HUES48 (cell line): ENCODE data around the gene TRIM59.

Source experiments
- H3K27ac ChIP-seq: one replicate; pipeline ENCODE4 v1.7.0; 2013; ENCODE audit warnings: low read depth, low read length, inconsistent platforms
- H3K27me3 ChIP-seq: 2 replicates; pipeline ENCODE4 v1.6.1; 2013; ENCODE audit warnings: mild to moderate bottlenecking, low read length; ENCODE audit not compliant: control insufficient read depth, insufficient read depth
- H3K36me3 ChIP-seq: 2 replicates; pipeline ENCODE4 v1.6.1; 2013; ENCODE audit warnings: low read length; ENCODE audit not compliant: control insufficient read depth, insufficient read depth
- H3K4me1 ChIP-seq: 2 replicates; pipeline ENCODE4 v1.6.1; 2013; ENCODE audit warnings: mild to moderate bottlenecking, low read length; ENCODE audit not compliant: control insufficient read depth, insufficient read depth
- H3K4me3 ChIP-seq: 2 replicates; pipeline ENCODE4 v1.5.1; 2013; ENCODE audit warnings: mild to moderate bottlenecking, low read depth, low read length
- H3K9ac ChIP-seq: 2 replicates; pipeline ENCODE4 v1.6.1; 2013; ENCODE audit warnings: mild to moderate bottlenecking, low read depth, low read length, moderate library complexity
- H3K9me3 ChIP-seq: 2 replicates; pipeline ENCODE4 v1.6.1; 2013; ENCODE audit warnings: low read length; ENCODE audit not compliant: control insufficient read depth, insufficient read depth

The TRIM59 gene

DNA sequence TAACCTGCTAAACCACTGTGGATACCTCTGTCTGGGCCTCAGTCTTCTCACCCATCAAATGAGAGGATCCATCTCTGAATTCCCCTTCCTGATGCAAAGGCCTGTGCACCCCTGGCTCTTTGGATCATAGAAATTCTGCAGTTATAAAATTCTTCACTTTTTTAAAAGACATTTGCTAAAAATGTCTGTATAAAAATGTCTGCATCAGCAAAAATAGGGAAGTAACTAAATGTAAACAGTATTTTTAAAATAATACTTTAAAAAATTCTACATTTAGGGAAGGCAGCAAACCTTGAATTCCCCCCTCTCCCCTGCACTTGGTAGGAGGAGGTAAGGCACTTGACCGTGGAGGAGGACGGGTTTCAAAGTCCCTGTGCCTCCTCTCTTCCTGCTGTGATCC is 25.6 kb upstream of the TRIM59 start:
- H3K9ac ChIP-seq, result no peak overlapping the region
- no peaks in the 10 kb centered on the region for H3K36me3 ChIP-seq
- H3K27ac ChIP-seq, result no peak overlapping the region
- no peaks in the 10 kb centered on the region for H3K27me3 ChIP-seq
- no peaks in the 10 kb centered on the region for H3K4me1 ChIP-seq
- H3K9me3 ChIP-seq, result peaks cover 10% of the 10 kb centered on the region; the same call in 1 of the 2 replicates
- H3K4me3 ChIP-seq, result no peak overlapping the region

DNA sequence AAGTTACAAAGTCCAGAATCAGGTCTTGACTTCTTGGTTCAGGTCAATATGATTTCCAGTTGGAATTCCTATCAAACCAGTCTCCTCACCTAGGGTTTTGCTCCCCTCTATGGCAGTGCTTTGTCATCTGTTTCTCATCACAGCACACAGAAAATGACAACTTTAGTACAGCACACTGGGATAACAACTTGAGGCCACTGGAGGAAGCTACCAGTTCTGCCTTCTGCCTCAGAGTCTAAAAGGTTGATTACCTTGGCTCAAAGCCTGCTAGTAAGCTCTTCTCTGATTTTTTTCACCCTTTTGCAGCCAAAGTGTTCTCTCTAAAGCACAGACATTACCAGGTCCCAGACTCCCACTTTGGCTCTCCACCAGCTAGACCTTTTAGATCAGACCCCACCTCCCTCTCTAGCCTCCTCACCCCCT is 24.8 kb upstream of the TRIM59 start:
- Histone ChIP-seq H3K9me3 (peaks cover 12% of the 10 kb centered on the region; the same call in 1 of the 2 replicates), H3K36me3 (no peaks in the 10 kb centered on the region), H3K9ac (no peak overlapping the region), H3K27ac (no peak overlapping the region), H3K4me1 (no peaks in the 10 kb centered on the region), H3K27me3 (no peaks in the 10 kb centered on the region), H3K4me3 (no peak overlapping the region)

DNA sequence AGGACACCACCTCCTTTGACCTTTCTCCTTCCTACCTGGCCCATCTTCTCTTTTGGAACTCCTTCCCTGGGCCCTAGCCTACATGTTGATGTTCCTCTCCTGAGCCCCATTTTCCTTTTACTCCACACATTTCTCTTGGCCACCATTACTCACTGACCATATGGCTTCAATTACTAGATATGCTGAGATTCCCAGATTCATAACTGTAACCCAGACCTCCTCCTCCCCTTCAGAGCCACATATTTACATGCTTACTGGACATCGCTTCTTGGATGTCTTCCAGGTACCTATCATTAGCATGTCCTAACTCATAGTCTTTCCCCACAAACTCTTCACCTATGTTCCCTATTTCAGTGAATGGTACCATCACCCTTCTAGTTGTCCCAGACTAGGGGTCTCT is 24.4 kb upstream of the TRIM59 start:
- Histone ChIP-seq H3K9me3 (peaks cover 12% of the 10 kb centered on the region; the same call in 1 of the 2 replicates), H3K4me3 (no peak overlapping the region), H3K4me1 (no peaks in the 10 kb centered on the region), H3K9ac (no peak overlapping the region), H3K36me3 (no peaks in the 10 kb centered on the region), H3K27ac (no peak overlapping the region), H3K27me3 (no peaks in the 10 kb centered on the region)

DNA sequence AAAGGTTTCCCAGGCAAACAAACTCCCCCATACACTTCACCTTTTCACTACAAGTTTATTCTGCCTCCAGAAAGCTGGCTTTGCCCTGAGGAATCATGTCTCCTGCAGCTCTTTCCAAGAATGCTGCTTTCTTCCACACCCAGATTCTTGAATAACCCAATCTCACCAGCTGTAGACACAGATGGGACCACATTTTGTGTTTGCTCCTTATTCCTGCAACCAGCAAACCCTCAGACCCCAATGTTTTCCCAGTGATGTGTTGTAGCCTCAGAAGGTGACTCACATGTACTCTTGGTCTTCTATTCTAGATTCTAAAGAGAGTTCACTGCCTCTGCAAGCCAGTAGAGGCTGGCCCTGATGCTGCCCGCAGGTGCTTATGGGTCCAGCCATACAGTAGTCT is 23.6 kb upstream of the TRIM59 start:
- peaks cover 12% of the 10 kb centered on the region; the same call in 1 of the 2 replicates for H3K9me3 ChIP-seq

DNA sequence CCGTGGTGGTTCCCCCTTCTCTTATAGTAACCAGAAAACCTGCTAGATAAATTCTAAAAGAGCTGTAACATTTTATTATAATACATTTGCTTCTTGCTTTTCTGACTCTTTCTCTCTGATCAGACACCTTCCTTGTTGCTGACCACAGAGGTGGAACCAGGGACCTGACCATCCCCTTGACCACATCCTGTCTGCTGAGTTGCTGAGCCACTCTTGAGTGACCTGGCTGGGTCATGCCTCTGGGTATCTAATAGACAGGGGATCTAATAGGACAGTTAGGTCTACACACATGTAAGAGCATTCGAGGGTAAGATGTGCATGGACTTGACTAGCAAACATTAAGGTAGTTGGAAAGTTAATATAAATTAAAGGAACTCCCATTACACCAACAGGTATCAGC is 22.8 kb upstream of the TRIM59 start:
- H3K9me3 ChIP-seq, result peaks cover 12% of the 10 kb centered on the region; the same call in 1 of the 2 replicates
- H3K27me3 ChIP-seq, result no peaks in the 10 kb centered on the region
- no peak overlapping the region for H3K4me3 ChIP-seq

More for the DNA sequence above, 23.6 kb upstream of the TRIM59 start:
- no peak overlapping the region for H3K4me3 ChIP-seq
- H3K27ac ChIP-seq, result no peak overlapping the region
- H3K9ac ChIP-seq, result no peak overlapping the region
- no peaks in the 10 kb centered on the region for H3K27me3 ChIP-seq
- H3K36me3 ChIP-seq, result no peaks in the 10 kb centered on the region
- H3K4me1 ChIP-seq, result no peaks in the 10 kb centered on the region

DNA sequence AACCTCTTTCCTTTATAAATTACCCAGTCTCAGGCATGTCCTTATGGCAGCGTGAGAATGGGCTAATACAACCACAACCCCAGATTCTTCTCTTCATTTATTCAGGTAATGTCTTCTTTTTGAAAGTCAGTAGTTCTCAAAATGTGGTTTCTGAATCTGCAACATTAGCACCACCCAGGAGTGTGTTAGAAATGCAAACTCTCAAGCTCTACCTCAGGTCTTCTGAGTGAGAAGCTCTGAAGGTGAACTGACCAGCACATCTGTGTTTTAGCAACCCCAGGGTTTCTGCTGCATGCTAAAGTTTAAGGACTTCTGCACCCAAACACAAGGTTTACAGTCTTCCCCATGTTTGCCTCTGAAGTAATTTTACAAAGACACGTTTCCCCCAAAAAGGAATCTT is 22.3 kb upstream of the TRIM59 start:
- Histone ChIP-seq H3K4me3 (no peak overlapping the region), H3K27me3 (no peaks in the 10 kb centered on the region), H3K36me3 (no peaks in the 10 kb centered on the region), H3K4me1 (no peaks in the 10 kb centered on the region), H3K9me3 (peaks cover 12% of the 10 kb centered on the region; the same call in 1 of the 2 replicates), H3K9ac (no peak overlapping the region), H3K27ac (no peak overlapping the region)

More for the DNA sequence above, 22.8 kb upstream of the TRIM59 start:
- no peaks in the 10 kb centered on the region for H3K4me1 ChIP-seq
- no peak overlapping the region for H3K9ac ChIP-seq
- H3K36me3 ChIP-seq, result no peaks in the 10 kb centered on the region
- H3K27ac ChIP-seq, result no peak overlapping the region

DNA sequence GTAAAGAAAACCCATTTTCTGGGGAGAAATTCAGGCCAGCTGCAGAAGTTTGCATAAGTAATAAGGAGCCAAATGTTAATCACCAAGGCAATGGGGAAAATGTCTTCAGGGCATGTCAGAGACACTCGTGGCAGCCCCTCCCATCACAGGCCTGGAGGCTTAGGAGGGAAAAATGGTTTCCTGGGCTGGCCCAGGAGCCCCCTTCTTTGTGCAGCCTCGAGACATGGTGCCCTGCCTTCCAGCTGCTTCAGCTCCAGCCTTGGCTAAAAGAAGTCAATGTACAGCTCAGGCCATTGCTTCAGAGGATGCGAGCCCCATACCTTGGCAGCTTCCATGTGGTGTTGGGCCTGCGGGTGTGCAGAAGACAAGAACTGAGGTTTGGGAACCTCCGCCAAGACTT is 20.6 kb upstream of the TRIM59 start:
- H3K4me1 ChIP-seq, result no peaks in the 10 kb centered on the region
- no peaks in the 10 kb centered on the region for H3K36me3 ChIP-seq
- H3K27ac ChIP-seq, result no peak overlapping the region
- no peak overlapping the region for H3K9ac ChIP-seq
- H3K27me3 ChIP-seq, result no peaks in the 10 kb centered on the region
- H3K4me3 ChIP-seq, result no peak overlapping the region
- H3K9me3 ChIP-seq, result peaks cover 12% of the 10 kb centered on the region; the same call in 1 of the 2 replicates

DNA sequence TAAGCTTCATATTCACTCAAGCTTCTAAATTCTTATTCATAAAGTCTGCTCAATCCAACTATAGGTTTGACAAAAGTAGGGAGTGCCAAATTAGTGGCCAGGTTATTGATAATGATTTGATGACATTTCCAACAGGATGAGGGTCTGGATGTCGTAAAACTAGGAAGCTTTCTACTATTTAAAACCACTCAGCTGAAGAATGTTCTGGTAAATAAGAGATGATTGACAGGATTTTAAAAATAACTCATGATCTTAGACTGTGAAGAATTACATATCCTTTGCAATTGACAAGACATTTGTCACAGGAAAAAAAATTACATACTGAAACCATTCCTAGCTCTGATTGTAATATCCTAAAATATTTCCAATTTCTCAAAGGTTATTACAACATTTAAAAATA is 15.4 kb upstream of the TRIM59 start:
- no peak overlapping the region for H3K27ac ChIP-seq
- H3K4me1 ChIP-seq, result no peaks in the 10 kb centered on the region
- no peaks in the 10 kb centered on the region for H3K9me3 ChIP-seq
- H3K9ac ChIP-seq, result no peak overlapping the region
- H3K4me3 ChIP-seq, result no peak overlapping the region
- peaks cover 6% of the 10 kb centered on the region; the same call in 1 of the 2 replicates for H3K27me3 ChIP-seq
- no peaks in the 10 kb centered on the region for H3K36me3 ChIP-seq

DNA sequence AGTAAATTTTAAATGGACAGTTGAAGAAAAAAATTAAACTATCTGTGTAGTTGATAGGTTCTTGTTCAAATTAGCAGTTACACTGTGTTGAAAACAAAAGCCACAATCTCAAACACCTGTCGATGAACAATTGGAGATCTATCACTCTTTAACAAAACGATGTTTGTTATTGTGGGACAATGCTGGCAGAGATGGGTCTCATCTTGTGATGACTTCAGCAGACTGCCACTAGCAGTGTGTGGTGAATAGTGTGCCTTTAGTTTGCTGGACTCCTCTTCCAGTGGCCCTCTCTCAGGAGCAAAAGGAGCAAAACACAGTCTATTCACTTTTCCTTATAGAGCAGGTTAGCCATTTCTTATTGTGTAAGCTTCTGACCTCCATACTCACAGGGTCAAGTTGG is 14.7 kb upstream of the TRIM59 start:
- H3K27ac ChIP-seq, result no peak overlapping the region
- no peak overlapping the region for H3K9ac ChIP-seq
- no peaks in the 10 kb centered on the region for H3K36me3 ChIP-seq
- H3K27me3 ChIP-seq, result peaks cover 6% of the 10 kb centered on the region; the same call in 1 of the 2 replicates
- no peak overlapping the region for H3K4me3 ChIP-seq
- no peaks in the 10 kb centered on the region for H3K4me1 ChIP-seq
- no peaks in the 10 kb centered on the region for H3K9me3 ChIP-seq

DNA sequence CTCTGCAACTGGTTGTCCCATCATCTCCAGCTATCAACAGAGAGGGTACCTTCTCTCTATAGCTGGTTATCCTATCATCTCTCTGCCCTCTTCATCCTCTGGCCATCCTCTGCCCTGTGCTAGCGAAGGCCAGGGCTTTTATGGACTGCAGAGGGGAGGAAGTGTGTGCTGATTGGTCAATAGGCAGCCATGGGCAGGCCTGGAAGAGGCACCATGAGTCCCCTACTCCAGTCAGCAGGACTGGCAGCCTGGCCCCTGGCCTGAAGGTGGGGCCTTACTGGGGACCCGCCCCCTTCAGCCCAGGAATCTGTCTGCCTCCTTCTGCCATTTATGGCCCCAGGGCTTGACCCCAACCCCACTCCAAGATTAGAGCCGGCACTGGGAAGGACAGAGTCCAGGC is 10.4 kb upstream of the TRIM59 start:
- Histone ChIP-seq H3K27me3 (peaks cover 6% of the 10 kb centered on the region; the same call in 1 of the 2 replicates), H3K4me1 (no peaks in the 10 kb centered on the region), H3K4me3 (no peak overlapping the region), H3K9me3 (no peaks in the 10 kb centered on the region), H3K9ac (no peak overlapping the region), H3K36me3 (no peaks in the 10 kb centered on the region), H3K27ac (no peak overlapping the region)

DNA sequence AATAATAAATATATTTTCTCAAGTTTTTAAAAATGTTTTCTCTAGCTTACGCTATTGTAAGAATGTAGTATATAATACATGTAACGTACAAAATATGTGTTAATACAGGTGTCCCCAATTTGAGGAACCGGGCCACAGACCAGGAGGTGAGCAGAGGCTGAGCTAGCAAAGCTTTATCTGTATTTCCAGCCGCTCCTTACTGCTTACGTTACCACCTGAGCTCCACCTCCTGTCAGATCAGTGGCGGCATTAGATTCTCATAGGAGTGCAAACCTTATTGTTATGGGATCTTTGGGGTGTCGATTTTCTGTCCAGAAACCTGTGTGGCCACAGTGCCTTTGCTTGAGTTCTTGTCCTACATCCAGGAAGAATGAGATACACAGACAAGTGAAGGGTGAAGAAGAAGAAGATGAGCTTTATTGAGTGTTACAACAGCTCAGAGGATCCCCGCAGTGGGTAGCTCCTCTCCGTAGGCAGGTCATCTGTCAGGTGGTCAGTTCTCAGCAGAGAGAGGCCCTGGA is 9.9 kb upstream of the TRIM59 start:
- no peak overlapping the region for H3K27ac ChIP-seq
- no peaks in the 10 kb centered on the region for H3K36me3 ChIP-seq
- H3K9ac ChIP-seq, result no peak overlapping the region
- no peaks in the 10 kb centered on the region for H3K9me3 ChIP-seq
- H3K4me3 ChIP-seq, result no peak overlapping the region
- no peaks in the 10 kb centered on the region for H3K4me1 ChIP-seq
- peaks cover 6% of the 10 kb centered on the region; the same call in 1 of the 2 replicates for H3K27me3 ChIP-seq
